ENCODE measurements around the gene COL27A1. TPM values are rescaled to one million over a fixed set of nuclear protein-coding genes. Genes with fewer than 3 reads are reported as not detected.

The COL27A1 gene
- polyA plus RNA-seq, 5 donors, result 117 to 182 (median 145) TPM

DNA sequence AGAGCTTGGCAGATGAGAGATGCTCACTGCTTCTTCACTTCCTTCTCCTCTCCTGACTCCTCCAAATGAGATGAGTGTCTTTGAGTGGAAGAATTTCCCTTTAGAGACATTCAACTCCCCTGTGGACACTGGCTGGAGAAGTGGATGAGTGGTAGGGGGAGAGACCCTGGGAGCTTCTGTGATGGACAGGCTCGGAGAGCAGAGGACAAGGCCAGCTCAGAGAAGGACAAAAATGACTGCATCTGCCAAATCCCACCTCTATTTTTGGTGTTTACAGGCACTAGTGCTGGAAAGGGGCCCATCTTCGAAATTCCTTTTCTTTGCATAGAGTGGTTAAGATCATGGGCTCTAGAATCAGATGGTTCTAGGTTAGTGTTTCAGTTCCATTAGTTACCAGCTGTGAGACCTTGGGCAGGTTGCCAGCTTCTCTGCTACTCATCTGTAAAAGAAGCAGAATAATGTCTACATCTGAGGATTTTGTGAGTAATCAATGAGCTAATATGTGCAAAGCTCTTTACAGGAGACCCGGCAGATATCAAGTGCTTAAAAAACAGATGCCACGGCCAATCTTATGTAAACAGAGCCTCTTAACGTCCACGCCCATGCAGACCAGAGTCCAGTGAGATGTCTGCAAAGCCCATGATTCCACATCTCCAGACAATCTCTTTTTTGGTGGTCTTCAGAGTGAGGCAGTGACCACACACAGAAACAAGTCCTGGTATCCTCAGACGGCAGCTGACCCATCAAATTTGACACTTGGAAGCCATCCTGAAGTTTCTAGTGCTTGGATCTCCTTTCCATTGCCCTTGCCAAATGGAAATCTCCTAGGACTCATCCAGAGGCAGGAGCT, 13.6 kb upstream of the COL27A1 start:
- no peak for DNase-seq

DNA sequence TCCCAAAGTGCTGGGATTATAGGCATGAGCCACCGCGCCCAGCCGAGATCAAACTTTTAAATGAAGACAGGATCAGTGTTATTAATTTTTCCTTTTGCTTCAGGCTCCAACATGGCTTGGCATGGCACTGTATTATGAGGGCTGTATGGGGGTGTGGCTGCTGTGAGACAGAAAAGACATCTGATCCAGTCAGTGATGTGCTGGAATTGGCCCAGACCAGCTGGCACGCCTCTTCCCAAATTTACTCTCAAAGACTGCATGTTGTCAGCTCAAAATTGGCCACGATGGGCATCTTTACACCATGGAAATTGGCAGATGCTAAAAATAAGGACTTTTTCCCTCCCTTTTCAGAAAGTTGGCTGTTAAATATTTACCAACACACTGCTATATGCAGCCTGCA, 12.1 kb upstream of the COL27A1 start:
- no peak for DNase-seq

DNA sequence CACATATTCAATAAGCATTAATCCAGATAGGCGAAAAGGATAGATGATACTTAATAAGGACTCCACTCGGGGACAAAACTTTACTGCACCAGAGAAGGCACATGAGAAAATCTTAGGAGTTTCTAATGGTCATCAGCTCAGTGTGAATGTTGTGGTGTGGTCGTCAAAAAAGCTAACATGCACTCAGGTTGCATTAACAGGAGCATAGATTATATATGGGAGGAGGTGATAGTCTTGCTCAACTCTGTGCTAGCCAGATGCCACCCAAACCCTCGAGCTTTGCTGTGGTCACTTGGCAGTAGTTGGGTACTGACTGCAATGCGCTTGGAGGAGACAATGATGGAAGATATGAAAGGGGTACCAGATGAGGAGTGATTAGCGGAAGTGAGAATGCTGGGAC, 8.6 kb upstream of the COL27A1 start:
- DNase-seq, result no peak

- DNase-seq, result no peak
These were observed 6.2 kb upstream of the COL27A1 start for GRCh38 chr9:114149181-114149580.

DNA sequence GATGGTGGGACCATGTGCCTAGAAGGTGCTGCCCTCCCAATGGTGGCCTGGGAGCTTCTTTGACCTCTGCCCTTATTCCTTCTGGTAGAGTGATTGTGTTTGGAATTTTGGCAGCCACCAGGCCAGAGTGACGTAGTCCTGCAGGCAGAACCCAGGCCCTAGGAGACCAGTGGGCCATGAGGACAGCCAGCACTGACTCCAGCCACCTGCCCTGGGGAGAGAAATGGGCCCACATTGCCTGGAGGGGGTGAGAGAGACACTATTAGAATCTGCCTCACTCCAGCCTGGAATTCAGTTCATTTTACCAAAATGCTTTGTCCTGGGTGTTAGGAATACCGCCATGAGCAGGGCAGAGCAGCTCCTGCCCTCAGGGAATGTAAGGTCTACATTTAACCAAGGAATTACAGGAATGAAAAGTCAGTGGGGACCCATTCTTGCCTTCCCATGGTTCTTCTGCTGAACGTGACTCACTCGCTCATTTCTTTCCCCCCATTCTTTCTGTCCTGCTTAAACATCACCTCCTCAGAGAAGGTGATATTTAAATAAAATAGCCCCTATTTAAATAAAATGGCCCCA, 5.5 kb upstream of the COL27A1 start:
- no peak for DNase-seq

DNA sequence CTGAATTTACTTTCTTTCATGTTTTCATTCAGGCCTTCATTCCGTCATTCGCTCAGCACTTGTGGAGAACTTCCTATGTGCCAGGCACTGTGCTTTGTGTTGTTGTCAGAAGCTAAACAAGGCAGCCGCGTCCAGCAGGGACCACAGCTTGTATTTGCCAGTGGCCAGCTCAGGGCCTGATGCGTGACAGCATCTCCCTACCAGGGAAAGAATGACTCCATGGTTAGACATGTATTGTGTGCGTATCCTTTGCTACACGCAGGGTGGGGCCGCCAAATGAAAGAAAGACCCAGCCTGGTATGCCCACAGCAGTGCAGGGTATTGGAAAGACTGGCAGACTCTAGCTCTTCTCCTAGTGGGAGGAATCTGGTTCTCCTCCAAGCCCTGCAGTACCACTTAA, 4.7 kb upstream of the COL27A1 start:
- no peak for DNase-seq

DNA sequence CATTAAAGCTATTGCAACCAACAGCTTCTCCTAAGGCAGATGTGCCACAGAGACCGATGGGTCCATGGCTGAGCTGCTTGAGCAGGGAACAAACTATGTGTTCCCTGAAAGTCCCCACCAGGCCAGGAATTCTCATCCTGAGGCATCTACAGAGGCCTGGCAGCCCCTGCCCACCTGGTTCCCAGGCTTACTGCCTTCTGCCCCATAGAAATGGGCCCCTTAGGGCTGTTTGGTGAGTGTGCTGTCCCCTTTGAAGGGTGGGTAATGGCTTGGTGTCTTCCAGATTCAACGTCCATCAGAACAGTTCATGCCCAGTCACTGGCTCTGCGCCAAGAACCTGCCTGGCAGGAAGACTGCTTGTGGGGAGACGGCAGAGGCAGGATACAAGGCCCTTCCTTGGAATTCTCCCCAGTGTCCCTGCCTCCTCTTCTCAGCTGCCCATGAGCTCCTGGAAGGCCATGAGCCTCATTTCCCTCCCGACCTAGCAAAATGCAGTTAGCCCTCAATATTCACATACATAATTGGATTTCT, 3.8 kb upstream of the COL27A1 start:
- DNase-seq, result no peak

- DNase-seq, result peak in 1 of 2 donors; percentile 55
These were observed 1.4 kb upstream of the COL27A1 start for GRCh38 chr9:114153761-114154599.

GRCh38 chr9:114154600-114155102, 686 bp upstream of the COL27A1 start:
- no peak for DNase-seq

GRCh38 chr9:114155995-114156656, 789 bp downstream of the COL27A1 start:
- no peak for DNase-seq

GRCh38 chr9:114156657-114157421, 1.5 kb downstream of the COL27A1 start:
- DNase-seq, result peak; percentile 67 to 72

DNA sequence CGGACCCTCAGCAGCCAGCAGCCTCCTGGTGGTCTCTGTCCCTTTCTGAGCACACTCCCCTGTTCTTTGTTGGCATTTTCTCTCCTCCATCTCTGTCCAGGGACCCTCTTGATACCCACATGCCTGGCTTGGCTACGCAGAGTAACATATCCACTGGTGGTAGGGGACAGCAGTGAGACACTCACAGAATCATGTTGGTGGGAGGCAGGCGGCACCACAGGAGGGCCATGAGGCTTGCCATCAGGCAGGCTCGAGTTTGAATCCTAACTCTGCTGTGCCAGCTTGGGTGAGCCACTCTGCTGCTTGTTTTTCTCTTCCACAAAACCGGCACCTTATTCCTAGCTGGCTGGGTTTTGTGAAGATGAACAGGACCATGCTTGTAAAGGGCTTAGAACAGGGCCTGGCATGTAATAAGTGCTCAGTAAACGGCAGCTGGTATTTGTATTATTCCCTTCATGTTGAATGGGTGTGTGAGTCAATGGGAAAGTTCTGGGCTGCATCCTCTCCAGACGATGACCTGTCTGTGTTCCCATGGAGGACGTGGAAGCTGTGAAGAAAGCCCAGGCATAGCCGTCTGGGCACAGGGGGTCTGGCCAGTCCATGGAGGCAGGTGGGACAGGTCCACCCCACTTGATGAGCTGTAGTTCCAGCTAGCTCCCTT, 2.3 kb downstream of the COL27A1 start:
- DNase-seq, result no peak

DNA sequence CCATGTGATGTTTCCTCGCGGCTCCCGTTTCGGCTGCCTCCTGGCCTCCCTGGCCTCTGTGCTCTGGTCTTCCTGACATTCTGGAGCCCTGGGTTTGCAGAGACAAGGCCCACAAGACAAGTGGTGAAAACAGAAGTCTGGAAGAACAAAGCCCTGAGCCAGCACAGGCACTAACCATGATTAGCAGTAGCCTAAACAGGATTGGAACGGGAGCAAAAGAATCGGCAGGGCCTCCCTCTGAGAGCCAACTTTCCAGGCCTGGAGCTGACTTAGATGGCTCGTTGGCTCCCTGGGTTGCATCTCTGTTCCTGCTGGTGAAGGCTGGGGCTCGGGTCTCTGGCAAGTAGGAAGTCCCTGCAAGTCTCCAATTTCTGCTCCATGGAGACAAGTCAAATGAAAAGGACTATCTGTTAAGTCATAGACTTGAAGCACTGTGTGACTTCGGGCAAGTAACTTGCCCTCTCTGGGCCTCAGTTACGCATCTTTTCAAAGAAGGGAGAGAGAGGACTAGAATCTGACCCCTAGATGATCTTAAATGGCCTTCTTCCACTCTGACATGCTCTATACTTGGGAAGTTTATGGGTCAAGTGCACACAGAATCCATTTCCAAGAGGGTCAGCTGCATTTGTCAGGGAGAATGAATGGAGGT, 3.3 kb downstream of the COL27A1 start:
- DNase-seq, result no peak

GRCh38 chr9:114159691-114160090, 4.4 kb downstream of the COL27A1 start:
- no peak for DNase-seq

DNA sequence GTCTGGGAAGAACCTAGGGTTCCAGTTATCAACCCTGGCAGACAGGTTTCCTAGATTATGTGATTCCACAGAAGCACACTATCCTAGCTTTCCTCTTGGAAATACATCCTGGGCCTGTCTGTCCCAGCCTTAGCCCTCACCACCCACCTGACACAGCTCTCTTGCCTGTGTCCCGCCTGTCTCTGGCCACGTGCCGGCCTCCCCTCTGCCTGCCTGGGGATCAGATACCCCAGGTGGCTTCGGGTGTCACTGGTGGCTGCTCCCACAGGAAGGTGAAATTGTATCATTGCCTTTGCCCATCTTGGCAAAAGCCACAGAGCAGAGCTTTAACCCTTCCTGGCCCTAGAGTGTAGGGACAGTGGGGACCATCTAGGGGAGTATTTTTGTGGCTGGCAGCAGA, 6.2 kb downstream of the COL27A1 start:
- DNase-seq, result no peak

DNA sequence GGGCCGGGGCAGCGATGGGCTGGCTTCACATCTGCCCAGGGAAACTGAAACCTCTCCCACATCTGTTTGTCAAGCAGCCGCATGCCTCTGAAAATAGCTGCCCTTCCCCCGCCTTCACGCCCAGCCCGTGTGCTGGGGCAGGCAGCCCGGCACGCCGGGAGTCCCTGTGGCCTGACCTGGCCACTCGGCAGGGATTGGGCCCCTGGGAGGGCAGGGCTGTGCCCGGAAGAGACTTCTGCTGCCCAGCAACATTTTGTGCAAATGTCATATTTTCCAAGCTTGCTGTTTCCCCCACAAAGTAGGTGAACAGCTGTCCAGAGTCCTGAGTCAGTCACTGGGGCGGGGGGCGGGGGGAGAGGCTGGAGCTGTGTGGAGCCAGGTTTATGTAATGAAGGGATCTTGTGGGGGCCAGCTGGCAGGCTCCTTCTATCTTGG, 8.2 kb downstream of the COL27A1 start:
- peak; percentile 62 to 68 for DNase-seq

DNA sequence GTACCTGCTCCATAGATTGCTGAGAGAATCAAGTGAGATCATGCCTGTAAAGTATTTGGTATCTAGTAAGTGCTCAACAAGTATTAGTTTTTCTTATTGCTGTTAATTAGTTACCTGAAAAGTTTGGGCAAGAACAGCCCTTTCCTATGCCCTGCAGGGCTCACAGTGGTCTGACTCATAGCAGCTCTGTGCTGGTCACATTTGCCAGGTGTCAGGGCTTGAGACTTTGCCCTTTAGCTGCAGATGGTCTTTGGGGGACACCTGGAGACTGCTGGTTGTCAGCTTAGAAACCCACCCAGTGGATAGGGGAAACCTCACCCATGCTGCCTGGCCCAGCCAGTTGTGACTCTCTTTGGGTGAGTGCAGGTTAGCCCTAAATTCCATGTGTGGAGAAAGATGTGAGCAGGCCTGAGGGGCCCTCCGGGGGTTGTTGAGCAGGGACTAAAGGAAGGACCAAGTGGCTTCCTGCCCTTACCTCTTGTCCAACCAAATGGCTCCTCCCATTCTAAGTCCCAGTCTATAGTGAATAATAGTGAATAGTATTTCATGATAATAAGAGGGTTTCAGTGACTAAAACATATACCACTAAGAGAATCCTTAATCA, 9.0 kb downstream of the COL27A1 start:
- DNase-seq, result no peak

DNA sequence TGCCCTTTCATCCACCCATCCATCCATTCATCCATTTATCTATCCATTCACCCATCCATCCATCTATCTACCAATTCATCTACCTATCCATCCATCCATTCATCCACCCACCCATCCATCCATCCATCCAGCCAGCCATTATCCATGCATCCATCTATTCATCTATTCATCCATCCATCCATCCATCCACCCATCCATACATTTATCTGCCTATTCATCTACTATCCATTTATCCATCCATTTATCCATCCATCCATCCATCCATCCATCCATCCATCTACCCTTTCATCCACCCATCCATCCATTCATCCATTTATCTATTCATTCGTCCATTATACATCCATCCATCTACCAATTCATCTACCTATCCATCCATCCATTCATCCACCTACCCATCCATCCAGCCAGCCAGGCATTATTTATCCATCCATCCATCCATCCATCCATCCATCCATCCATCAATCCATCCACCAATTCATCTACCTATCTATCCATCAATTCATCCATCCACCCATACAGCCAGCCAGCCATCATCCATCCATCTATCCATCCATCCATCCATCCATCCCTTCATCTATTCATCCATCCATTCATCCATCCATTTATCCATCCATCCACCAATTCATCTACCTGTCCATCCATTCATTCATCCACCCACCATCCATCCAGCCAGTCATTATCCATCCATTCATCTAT, 10.2 kb downstream of the COL27A1 start:
- no peak for DNase-seq

DNA sequence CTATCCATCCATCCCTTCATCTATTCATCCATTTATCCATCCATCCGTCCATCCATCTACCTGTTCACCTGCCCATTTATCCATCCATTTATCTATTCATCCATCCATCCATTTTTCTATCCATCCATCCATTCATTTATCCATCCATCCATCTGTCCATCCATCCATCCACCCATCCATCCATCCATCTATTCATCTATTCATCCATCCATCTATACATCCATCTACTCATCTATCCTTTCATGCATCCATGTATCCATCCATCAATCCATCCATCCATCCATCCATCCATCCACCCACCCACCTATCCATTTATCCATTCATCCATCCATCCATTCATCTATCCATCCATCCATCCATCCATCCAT, 10.8 kb downstream of the COL27A1 start:
- no peak for DNase-seq
